ENCODE data around the gene MARCKS. TPM values are rescaled to one million over a fixed set of nuclear protein-coding genes. Genes with fewer than 3 reads are reported as not detected.

MARCKS gene
- total RNA-seq, 2 donors from 2014 or later, result 228 to 242 TPM

- no peak overlapping the region for H3K9ac ChIP-seq (ENCODE audit: low read depth in 2 of 2, low read length in 2 of 2)
- H3K9me3 ChIP-seq, result no peaks in the 10 kb centered on the region
- no peak for TF ChIP-seq CTCF (IDR thresholded peaks at IDR 0.05)
- no peaks in the 10 kb centered on the region for H3K27me3 ChIP-seq
- peak overlapping the region; percentile 46 for H3K27ac ChIP-seq
- intact Hi-C loops (cut with DNase I), result no loop called here
- H3K36me3 ChIP-seq, result no peaks in the 10 kb centered on the region
- H3K4me3 ChIP-seq, result no peak overlapping the region
- peak; percentile 74 for DNase-seq
- peaks cover 5% of the 10 kb centered on the region for H3K4me1 ChIP-seq
Observed at GRCh38 chr6:113819169-113819830, 37.8 kb upstream of the MARCKS start.

- intact Hi-C loops (cut with DNase I), result no loop called here
- no peaks in the 10 kb centered on the region for H3K9me3 ChIP-seq
- peaks cover 12% of the 10 kb centered on the region for H3K4me1 ChIP-seq
- no peak overlapping the region for H3K27ac ChIP-seq
- no peak overlapping the region for H3K9ac ChIP-seq (ENCODE audit: low read depth in 2 of 2, low read length in 2 of 2)
- H3K4me3 ChIP-seq, result no peak overlapping the region
- DNase-seq, result no peak
- H3K36me3 ChIP-seq, result no peaks in the 10 kb centered on the region
- no peaks in the 10 kb centered on the region for H3K27me3 ChIP-seq
- TF ChIP-seq CTCF (IDR thresholded peaks at IDR 0.05), result no peak
Observed at GRCh38 chr6:113820761-113821160, 36.4 kb upstream of the MARCKS start.

GRCh38 chr6:113821445-113821844, 35.7 kb upstream of the MARCKS start:
- no peak overlapping the region for H3K9ac ChIP-seq (ENCODE audit: low read depth in 2 of 2, low read length in 2 of 2)
- TF ChIP-seq CTCF (IDR thresholded peaks at IDR 0.05), result no peak
- no peaks in the 10 kb centered on the region for H3K9me3 ChIP-seq
- peaks cover 14% of the 10 kb centered on the region for H3K4me1 ChIP-seq
- no peaks in the 10 kb centered on the region for H3K27me3 ChIP-seq
- no peak overlapping the region for H3K27ac ChIP-seq
- DNase-seq, result no peak
- intact Hi-C loops (cut with DNase I), result no loop called here
- H3K36me3 ChIP-seq, result no peaks in the 10 kb centered on the region
- H3K4me3 ChIP-seq, result no peak overlapping the region

GRCh38 chr6:113823916-113824315, 33.2 kb upstream of the MARCKS start:
- Histone ChIP-seq H3K27ac (no peak overlapping the region), H3K4me1 (peaks cover 11% of the 10 kb centered on the region), H3K4me3 (no peak overlapping the region), H3K9ac (ENCODE audit: low read depth in 2 of 2, low read length in 2 of 2) (no peak overlapping the region), H3K36me3 (no peaks in the 10 kb centered on the region), H3K27me3 (no peaks in the 10 kb centered on the region), H3K9me3 (no peaks in the 10 kb centered on the region)
- intact Hi-C loops (cut with DNase I), result no loop called here
- no peak for DNase-seq
- TF ChIP-seq CTCF (IDR thresholded peaks at IDR 0.05), result no peak

GRCh38 chr6:113824411-113824810, 32.7 kb upstream of the MARCKS start:
- Histone ChIP-seq H3K9me3 (no peaks in the 10 kb centered on the region), H3K27ac (peak overlapping the region; percentile 15), H3K9ac (ENCODE audit: low read depth in 2 of 2, low read length in 2 of 2) (no peak overlapping the region), H3K4me3 (no peak overlapping the region), H3K4me1 (peaks cover 9% of the 10 kb centered on the region), H3K27me3 (no peaks in the 10 kb centered on the region), H3K36me3 (no peaks in the 10 kb centered on the region)
- intact Hi-C loops (cut with DNase I), result no loop called here
- no peak for DNase-seq
- TF ChIP-seq CTCF (IDR thresholded peaks at IDR 0.05), result no peak

Measured in colonic mucosa (tissue), 4 donors.